Fibroblast of lung (primary cell): ENCODE results near the gene IL34. TPM values are rescaled to one million over a fixed set of nuclear protein-coding genes. Genes with fewer than 3 reads are reported as not detected.

Experiments used
- DNase-seq, 2 donors: peaks; one replicate each; pipeline versions ENCODE4 v3.0.0 to v3.0.0-alpha.2; 2010; ENCODE audit warnings: low read depth in 2 of 2
- H2AFZ ChIP-seq: 2 replicates; pipeline ENCODE4 v1.5.1; 2012; ENCODE audit warnings: low read length, control low read depth, inconsistent platforms
- H3K27ac ChIP-seq: 2 replicates; pipeline ENCODE4 v1.5.1; 2011; ENCODE audit warnings: low read length, control low read depth; ENCODE audit not compliant: insufficient read depth
- H3K27me3 ChIP-seq: 2 replicates; pipeline ENCODE4 v1.5.1; 2011; ENCODE audit warnings: mild to moderate bottlenecking, low read length; ENCODE audit not compliant: control insufficient read depth, insufficient read depth
- H3K36me3 ChIP-seq: 2 replicates; pipeline ENCODE4 v1.5.1; 2011; ENCODE audit warnings: low read length; ENCODE audit not compliant: control insufficient read depth, insufficient read depth
- H3K4me1 ChIP-seq: 2 replicates; pipeline ENCODE4 v1.5.1; 2011; ENCODE audit warnings: low read length; ENCODE audit not compliant: control insufficient read depth, insufficient read depth; ENCODE audit errors: extremely low read depth
- H3K4me2 ChIP-seq: 2 replicates; pipeline ENCODE4 v1.5.1; 2011; ENCODE audit warnings: low read length, control low read depth; ENCODE audit not compliant: insufficient read depth; ENCODE audit errors: extremely low read depth
- H3K4me3 ChIP-seq, 4 experiments: fragments of 200-600 bp in 1 of 4; sonication (generic) in 1 of 4; replicated peaks in 1 of 4; 2 replicates each; pipeline ENCODE4 v1.5.1; 2011 to 2016; ENCODE audit warnings: low read length in 4 of 4, low read depth in 3 of 4, mild to moderate bottlenecking in 3 of 4, control low read depth in 2 of 4, inconsistent platforms in 1 of 4, mixed read lengths in 1 of 4; ENCODE audit not compliant: insufficient read depth in 1 of 4; ENCODE audit errors: control extremely low read depth in 1 of 4
- H3K79me2 ChIP-seq: 2 replicates; pipeline ENCODE4 v1.5.1; 2012; ENCODE audit warnings: mild to moderate bottlenecking, low read length, inconsistent platforms; ENCODE audit not compliant: control insufficient read depth, insufficient read depth
- H3K9ac ChIP-seq: 2 replicates; pipeline ENCODE4 v1.5.1; 2011; ENCODE audit warnings: mild to moderate bottlenecking, low read length, control low read depth; ENCODE audit not compliant: insufficient read depth
- H3K9me3 ChIP-seq: 2 replicates; pipeline ENCODE4 v1.5.1; 2012; ENCODE audit warnings: low read depth, low read length; ENCODE audit not compliant: control insufficient read depth, insufficient read depth
- H4K20me1 ChIP-seq: 2 replicates; pipeline ENCODE4 v1.5.1; 2011; ENCODE audit warnings: low read length; ENCODE audit not compliant: control insufficient read depth, insufficient read depth; ENCODE audit errors: extremely low read depth
- CTCF ChIP-seq, 2 donors: IDR thresholded peaks in 1 of 2; conservative IDR thresholded peaks in 1 of 2; 1 replicate in 1 of 2; 2 replicates in 1 of 2; pipeline ENCODE4 v1.5.1; 2011 to 2012; ENCODE audit warnings: low read length in 2 of 2, control low read depth in 1 of 2, inconsistent platforms in 1 of 2, low read depth in 1 of 2, mild to moderate bottlenecking in 1 of 2
- EZH2 ChIP-seq: IDR thresholded peaks from 2 replicates; pipeline ENCODE4 v1.5.1; 2012; ENCODE audit warnings: low read length, control low read depth, mild to moderate bottlenecking; ENCODE audit errors: missing control alignments
- polyA plus RNA-seq, 2 donors: library from polyadenylated mRNA; depleted of rRNA in 1 of 2; stranded (reverse) in 1 of 2; unstranded in 1 of 2; fragments of >200 nt; gene quantifications; 2 replicates each; pipeline ENCODE4 v1.2.1, GENCODE V29; 2011 to 2012; ENCODE audit warnings: missing spikeins in 1 of 2
- total RNA-seq: library from RNA; depleted of rRNA; stranded (reverse); fragments of >200 nt; gene quantifications from 2 replicates; pipeline ENCODE4 v1.2.1, GENCODE V29; 2014

Gene IL34
- total and polyA plus RNA-seq, 2 donors (not counting 1 experiment from before 2014, with no cell fraction given), result 0.45 to 5.4 TPM

- H3K9ac ChIP-seq, result no peak overlapping the region
- peak overlapping the region; percentile 85 for H3K27ac ChIP-seq
- no peaks in the 10 kb centered on the region for H4K20me1 ChIP-seq
- H3K79me2 ChIP-seq, result no peaks in the 10 kb centered on the region
- H3K36me3 ChIP-seq, result no peaks in the 10 kb centered on the region
- H3K9me3 ChIP-seq, result no peaks in the 10 kb centered on the region
- no peak overlapping the region for H2AFZ ChIP-seq
- H3K4me2 ChIP-seq, result peak overlapping the region; percentile 72
- H3K27me3 ChIP-seq, result no peaks in the 10 kb centered on the region
- peak; percentile 55 to 79 for DNase-seq
- H3K4me3 ChIP-seq, result no peak overlapping the region
- H3K4me1 ChIP-seq, result peaks cover 7% of the 10 kb centered on the region
- TF ChIP-seq CTCF (conservative IDR thresholded peaks at IDR 0.05 in 1 of 2, IDR thresholded peaks at IDR 0.05 in 1 of 2; ENCODE audit: low read depth in 1 of 2, low read length in 2 of 2) (no peak), EZH2 (no peak)
These were observed 11.5 kb upstream of the IL34 start for GRCh38 chr16:70634861-70635260.

GRCh38 chr16:70635336-70636016, 10.9 kb upstream of the IL34 start:
- Histone ChIP-seq H3K27me3 (no peaks in the 10 kb centered on the region), H3K4me1 (peaks cover 7% of the 10 kb centered on the region), H3K9ac (peak overlapping the region; percentile 14), H3K27ac (peak overlapping the region; percentile 85), H3K36me3 (no peaks in the 10 kb centered on the region), H3K4me3 (no peak overlapping the region), H3K4me2 (peak overlapping the region; percentile 72), H4K20me1 (no peaks in the 10 kb centered on the region), H2AFZ (no peak overlapping the region), H3K79me2 (no peaks in the 10 kb centered on the region), H3K9me3 (no peaks in the 10 kb centered on the region)
- TF ChIP-seq CTCF (conservative IDR thresholded peaks at IDR 0.05 in 1 of 2, IDR thresholded peaks at IDR 0.05 in 1 of 2; ENCODE audit: low read depth in 1 of 2, low read length in 2 of 2) (no peak), EZH2 (no peak)
- DNase-seq, result peak; percentile 73 to 85

- Histone ChIP-seq H3K27ac (no peak overlapping the region), H3K36me3 (no peaks in the 10 kb centered on the region), H3K27me3 (no peaks in the 10 kb centered on the region), H3K4me2 (no peak overlapping the region), H3K9me3 (no peaks in the 10 kb centered on the region), H3K9ac (no peak overlapping the region), H3K4me3 (no peak overlapping the region), H4K20me1 (no peaks in the 10 kb centered on the region), H3K79me2 (no peaks in the 10 kb centered on the region), H3K4me1 (peaks cover 7% of the 10 kb centered on the region), H2AFZ (no peak overlapping the region)
- TF ChIP-seq CTCF (conservative IDR thresholded peaks at IDR 0.05 in 1 of 2, IDR thresholded peaks at IDR 0.05 in 1 of 2; ENCODE audit: low read depth in 1 of 2, low read length in 2 of 2) (peak in 1 of 2 donors; percentile 24), EZH2 (no peak)
- DNase-seq, result peak; percentile 80 to 91
These were observed 7.3 kb upstream of the IL34 start for GRCh38 chr16:70638814-70639792.
